KOPT-K1 (cell line): ENCODE results near the gene LMBR1L.
"Not testable (repeated sequence)": the region's sequence is repeated elsewhere in the genome, so short reads cannot be mapped to it uniquely, and the experiment has no call there.

Experiments used
- H3K27ac ChIP-seq: fragments of 200-600 bp; sonication (generic); 2 replicates; pipeline ENCODE4 v1.5.1; 2016; ENCODE audit warnings: antibody characterized with exemption, mild to moderate bottlenecking, low read depth, low read length; ENCODE audit not compliant: poor library complexity, severe bottlenecking
- H3K36me3 ChIP-seq: fragments of 200-600 bp; sonication (generic); 2 replicates; pipeline ENCODE4 v1.5.1; 2017; ENCODE audit warnings: antibody characterized with exemption, mild to moderate bottlenecking, low read length, moderate library complexity; ENCODE audit not compliant: insufficient read depth
- H3K9me3 ChIP-seq: fragments of 200-600 bp; sonication (generic); 2 replicates; pipeline ENCODE4 v1.5.1; 2017; ENCODE audit warnings: antibody characterized with exemption, low read length, mild to moderate bottlenecking; ENCODE audit not compliant: insufficient read depth, poor library complexity, severe bottlenecking

The LMBR1L gene

GRCh38 chr12:49130151-49131050 lies 19.8 kb upstream of the LMBR1L start:
- Histone ChIP-seq H3K36me3 (peaks cover 44% of the 10 kb centered on the region), H3K9me3 (no peaks in the 10 kb centered on the region), H3K27ac (peak overlapping the region; percentile 100)

GRCh38 chr12:49129332-49130150 lies 18.9 kb upstream of the LMBR1L start:
- H3K36me3 ChIP-seq = peaks cover 44% of the 10 kb centered on the region
- peak overlapping the region; percentile 100 for H3K27ac ChIP-seq

GRCh38 chr12:49127971-49128370 lies 17.3 kb upstream of the LMBR1L start:
- H3K36me3 ChIP-seq = peaks cover 44% of the 10 kb centered on the region
- not testable (repeated sequence) for H3K27ac ChIP-seq, H3K9me3 ChIP-seq

More at GRCh38 chr12:49129332-49130150, 18.9 kb upstream of the LMBR1L start:
- H3K9me3 ChIP-seq = no peaks in the 10 kb centered on the region

- Histone ChIP-seq H3K27ac (no peak overlapping the region), H3K36me3 (peaks cover 44% of the 10 kb centered on the region)
Observed at GRCh38 chr12:49126852-49127763, 16.5 kb upstream of the LMBR1L start.

GRCh38 chr12:49121047-49121696 lies 10.5 kb upstream of the LMBR1L start:
- no peak overlapping the region for H3K27ac ChIP-seq
- no peaks in the 10 kb centered on the region for H3K36me3 ChIP-seq
- no peaks in the 10 kb centered on the region for H3K9me3 ChIP-seq

More at GRCh38 chr12:49126852-49127763, 16.5 kb upstream of the LMBR1L start:
- no peaks in the 10 kb centered on the region for H3K9me3 ChIP-seq

GRCh38 chr12:49111206-49111605 lies 559 bp upstream of the LMBR1L start:
- no peaks in the 10 kb centered on the region; the same call in 1 of the 2 replicates for H3K36me3 ChIP-seq
- peak overlapping the region; percentile 66 for H3K27ac ChIP-seq
- no peaks in the 10 kb centered on the region for H3K9me3 ChIP-seq

- Histone ChIP-seq H3K36me3 (peaks cover 3% of the 10 kb centered on the region; the same call in 1 of the 2 replicates), H3K27ac (peak overlapping the region; percentile 66), H3K9me3 (no peaks in the 10 kb centered on the region)
Observed at GRCh38 chr12:49109641-49110463, 795 bp downstream of the LMBR1L start.

- peaks cover 11% of the 10 kb centered on the region for H3K36me3 ChIP-seq
- no peak overlapping the region for H3K27ac ChIP-seq
- no peaks in the 10 kb centered on the region for H3K9me3 ChIP-seq
Observed at GRCh38 chr12:49108958-49109404, 1.7 kb downstream of the LMBR1L start.

GRCh38 chr12:49105504-49106084 lies 5.1 kb downstream of the LMBR1L start:
- H3K27ac ChIP-seq = no peak overlapping the region
- no peaks in the 10 kb centered on the region for H3K9me3 ChIP-seq
- H3K36me3 ChIP-seq = peaks cover 45% of the 10 kb centered on the region

GRCh38 chr12:49104822-49105221 lies 5.8 kb downstream of the LMBR1L start:
- Histone ChIP-seq H3K36me3 (peaks cover 53% of the 10 kb centered on the region), H3K9me3 (no peaks in the 10 kb centered on the region), H3K27ac (no peak overlapping the region)

- no peaks in the 10 kb centered on the region for H3K9me3 ChIP-seq
- no peak overlapping the region for H3K27ac ChIP-seq
- H3K36me3 ChIP-seq = peaks cover 68% of the 10 kb centered on the region
Observed at GRCh38 chr12:49100380-49100779, 10.3 kb downstream of the LMBR1L start.

- Histone ChIP-seq H3K36me3 (peaks cover 54% of the 10 kb centered on the region), H3K27ac (no peak overlapping the region), H3K9me3 (no peaks in the 10 kb centered on the region)
Observed at GRCh38 chr12:49098703-49099102, 11.9 kb downstream of the LMBR1L start.

GRCh38 chr12:49098035-49098451 lies 12.6 kb downstream of the LMBR1L start:
- H3K9me3 ChIP-seq = no peaks in the 10 kb centered on the region
- peaks cover 47% of the 10 kb centered on the region for H3K36me3 ChIP-seq
- no peak overlapping the region for H3K27ac ChIP-seq
